Measurements from ENCODE around the gene BLOC1S1.

DNA sequence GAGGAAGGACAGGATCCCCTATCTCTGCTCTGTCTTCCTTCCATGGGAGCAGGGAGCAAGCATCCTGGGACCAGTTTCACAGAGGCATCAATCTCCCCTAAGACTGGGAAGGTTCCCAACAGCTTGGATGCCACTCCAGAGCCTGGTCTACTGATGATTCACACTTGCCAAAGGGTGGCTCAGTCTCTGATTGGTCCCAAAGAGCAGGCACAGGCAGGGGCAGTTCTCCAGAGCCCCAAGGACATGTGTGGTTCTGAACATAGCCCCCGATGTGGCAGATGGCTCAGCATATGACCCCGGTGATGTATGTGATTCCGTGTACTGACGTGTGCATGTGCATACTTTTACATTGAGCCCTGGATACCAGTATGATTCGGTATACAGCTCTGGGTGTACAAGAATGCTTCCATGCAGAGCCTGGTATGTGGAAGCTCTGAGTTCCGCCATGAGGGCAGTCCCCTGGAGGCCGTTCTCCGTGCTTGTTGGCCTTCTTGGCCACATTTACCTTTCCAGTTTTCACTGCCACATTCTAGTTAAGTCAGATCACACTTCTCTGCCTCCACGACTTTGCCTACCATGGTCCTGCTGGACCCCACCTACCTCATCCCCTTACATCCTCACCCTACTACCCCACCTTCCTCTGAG, 29.4 kb upstream of the BLOC1S1 start:
- TF ChIP-seq, protein P1, sequence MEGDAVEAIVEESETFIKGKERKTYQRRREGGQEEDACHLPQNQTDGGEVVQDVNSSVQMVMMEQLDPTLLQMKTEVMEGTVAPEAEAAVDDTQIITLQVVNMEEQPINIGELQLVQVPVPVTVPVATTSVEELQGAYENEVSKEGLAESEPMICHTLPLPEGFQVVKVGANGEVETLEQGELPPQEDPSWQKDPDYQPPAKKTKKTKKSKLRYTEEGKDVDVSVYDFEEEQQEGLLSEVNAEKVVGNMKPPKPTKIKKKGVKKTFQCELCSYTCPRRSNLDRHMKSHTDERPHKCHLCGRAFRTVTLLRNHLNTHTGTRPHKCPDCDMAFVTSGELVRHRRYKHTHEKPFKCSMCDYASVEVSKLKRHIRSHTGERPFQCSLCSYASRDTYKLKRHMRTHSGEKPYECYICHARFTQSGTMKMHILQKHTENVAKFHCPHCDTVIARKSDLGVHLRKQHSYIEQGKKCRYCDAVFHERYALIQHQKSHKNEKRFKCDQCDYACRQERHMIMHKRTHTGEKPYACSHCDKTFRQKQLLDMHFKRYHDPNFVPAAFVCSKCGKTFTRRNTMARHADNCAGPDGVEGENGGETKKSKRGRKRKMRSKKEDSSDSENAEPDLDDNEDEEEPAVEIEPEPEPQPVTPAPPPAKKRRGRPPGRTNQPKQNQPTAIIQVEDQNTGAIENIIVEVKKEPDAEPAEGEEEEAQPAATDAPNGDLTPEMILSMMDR (IDR thresholded peaks at IDR 0.05; ENCODE audit: borderline replicate concordance, extremely low read depth, low read length, poor library complexity, severe bottlenecking): no peak
- TF ChIP-seq EZH2 (IDR thresholded peaks at IDR 0.05; ENCODE audit: borderline replicate concordance, low read depth, low read length, severe bottlenecking): no peak

Data from DND-41 (cell line).